Measurements from ENCODE around the gene TBX1.

DNA sequence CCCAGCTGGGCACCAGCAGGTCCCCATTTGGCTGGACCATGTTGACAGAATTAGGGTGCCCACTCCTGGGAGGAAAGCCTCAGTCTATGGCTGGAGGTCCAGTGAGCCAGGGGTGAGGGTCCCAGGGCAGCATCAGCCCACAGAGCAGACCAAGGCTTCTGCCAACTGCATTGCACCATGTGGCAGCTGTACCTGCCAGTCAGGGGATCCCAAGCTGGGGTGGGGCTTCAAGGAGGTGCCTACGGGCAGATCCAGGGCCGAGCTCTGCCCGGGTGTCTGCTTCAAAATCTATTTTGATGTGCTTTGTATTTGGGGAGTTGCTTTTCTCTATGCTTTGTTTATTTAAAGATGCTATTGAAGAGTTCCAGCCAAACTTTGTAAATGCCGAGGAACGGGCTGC is 26.8 kb upstream of the TBX1 start:
- TF ChIP-seq, protein P1, sequence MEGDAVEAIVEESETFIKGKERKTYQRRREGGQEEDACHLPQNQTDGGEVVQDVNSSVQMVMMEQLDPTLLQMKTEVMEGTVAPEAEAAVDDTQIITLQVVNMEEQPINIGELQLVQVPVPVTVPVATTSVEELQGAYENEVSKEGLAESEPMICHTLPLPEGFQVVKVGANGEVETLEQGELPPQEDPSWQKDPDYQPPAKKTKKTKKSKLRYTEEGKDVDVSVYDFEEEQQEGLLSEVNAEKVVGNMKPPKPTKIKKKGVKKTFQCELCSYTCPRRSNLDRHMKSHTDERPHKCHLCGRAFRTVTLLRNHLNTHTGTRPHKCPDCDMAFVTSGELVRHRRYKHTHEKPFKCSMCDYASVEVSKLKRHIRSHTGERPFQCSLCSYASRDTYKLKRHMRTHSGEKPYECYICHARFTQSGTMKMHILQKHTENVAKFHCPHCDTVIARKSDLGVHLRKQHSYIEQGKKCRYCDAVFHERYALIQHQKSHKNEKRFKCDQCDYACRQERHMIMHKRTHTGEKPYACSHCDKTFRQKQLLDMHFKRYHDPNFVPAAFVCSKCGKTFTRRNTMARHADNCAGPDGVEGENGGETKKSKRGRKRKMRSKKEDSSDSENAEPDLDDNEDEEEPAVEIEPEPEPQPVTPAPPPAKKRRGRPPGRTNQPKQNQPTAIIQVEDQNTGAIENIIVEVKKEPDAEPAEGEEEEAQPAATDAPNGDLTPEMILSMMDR (IDR thresholded peaks at IDR 0.05), result no peak
- TF ChIP-seq ZFX (IDR thresholded peaks at IDR 0.05; ENCODE audit: borderline replicate concordance), result no peak

Data from 22Rv1 (cell line).